CD4-positive, alpha-beta T cell treated with Interleukin-10 for 1 hour (primary cell): ENCODE data around the gene BPHL.
A peak's percentile ranks its signal among the peaks of the same experiment; 100 is the strongest.
"Not testable (repeated sequence)": the region's sequence is repeated elsewhere in the genome, so short reads cannot be mapped to it uniquely, and the experiment has no call there.

ENCODE experiments used
- DNase-seq: peaks from one replicate; pipeline ENCODE4 v3.0.0-alpha.2; 2020

Gene BPHL

GRCh38 chr6:3118353-3119039, at the start of gene BPHL:
BPHL (plus strand) TSS chr6:3118711; CDS start chr6:3118741, 30 bp downstream.
- peak; percentile 99 for DNase-seq

- no peak for DNase-seq
These were observed 46.9 kb upstream of the BPHL start for GRCh38 chr6:3071568-3071967.

- no peak for DNase-seq
These were observed 45.7 kb upstream of the BPHL start for GRCh38 chr6:3072798-3073197.

DNA sequence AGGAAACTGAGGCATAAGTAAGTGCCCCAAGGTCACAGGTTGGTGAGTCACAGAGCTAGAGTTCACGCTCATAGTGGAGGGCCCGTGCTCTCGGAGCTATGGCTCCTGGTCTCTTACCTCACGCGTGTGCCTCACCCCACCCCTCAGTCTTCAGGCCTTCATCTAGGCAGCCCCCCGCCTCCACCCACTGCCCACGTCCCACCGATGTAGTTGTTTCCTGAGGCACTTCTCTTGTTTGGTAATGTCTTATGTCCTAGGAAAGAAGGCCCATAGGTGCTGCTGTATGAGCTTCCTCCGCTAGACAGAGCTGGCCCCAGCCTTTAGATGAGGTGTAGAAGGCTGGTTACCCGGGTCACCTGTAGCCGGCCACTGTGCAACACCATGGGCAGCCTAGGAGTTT, 45.1 kb upstream of the BPHL start:
- DNase-seq, result no peak

- DNase-seq, result no peak
These were observed 42.8 kb upstream of the BPHL start for GRCh38 chr6:3075772-3076113.

DNA sequence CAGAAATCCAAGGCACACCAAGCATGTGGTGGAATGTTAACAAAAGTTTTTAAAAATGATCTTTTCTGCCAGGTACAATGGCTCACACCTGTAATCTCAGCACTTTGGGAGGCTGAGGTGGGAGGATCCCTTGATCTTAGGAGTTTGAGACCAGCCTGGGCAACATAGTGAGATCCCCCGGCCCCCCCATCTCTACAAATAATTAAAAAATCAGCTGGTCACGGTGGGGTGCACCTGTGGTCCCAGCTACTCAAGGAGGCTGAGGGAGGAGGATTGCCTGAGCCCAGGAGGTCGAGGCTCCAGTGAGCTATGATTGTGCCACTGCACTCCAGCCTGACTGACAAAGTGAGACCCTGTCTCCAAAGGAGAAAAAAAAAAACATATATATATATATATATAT, 42.2 kb upstream of the BPHL start:
- DNase-seq, result no peak

DNA sequence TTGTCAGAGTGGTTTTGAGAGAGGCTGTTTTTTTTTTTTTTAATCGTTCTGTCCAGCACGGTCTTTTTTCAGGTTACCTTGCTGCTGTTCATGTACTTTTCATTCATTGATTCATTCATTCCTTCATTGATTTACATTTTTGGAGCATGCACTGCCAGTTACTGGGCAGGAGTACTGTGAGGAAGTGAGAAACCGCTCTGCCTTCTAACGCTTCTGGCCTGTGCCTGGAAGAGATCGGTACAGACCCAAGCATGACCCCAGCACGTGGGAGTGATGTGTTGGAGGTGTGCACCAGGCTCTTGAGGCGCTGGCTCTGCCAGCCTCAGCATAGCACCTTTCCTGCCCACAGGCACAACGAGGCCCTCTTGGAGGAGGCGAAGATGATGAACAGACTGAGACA, 41.1 kb upstream of the BPHL start:
- no peak for DNase-seq

DNA sequence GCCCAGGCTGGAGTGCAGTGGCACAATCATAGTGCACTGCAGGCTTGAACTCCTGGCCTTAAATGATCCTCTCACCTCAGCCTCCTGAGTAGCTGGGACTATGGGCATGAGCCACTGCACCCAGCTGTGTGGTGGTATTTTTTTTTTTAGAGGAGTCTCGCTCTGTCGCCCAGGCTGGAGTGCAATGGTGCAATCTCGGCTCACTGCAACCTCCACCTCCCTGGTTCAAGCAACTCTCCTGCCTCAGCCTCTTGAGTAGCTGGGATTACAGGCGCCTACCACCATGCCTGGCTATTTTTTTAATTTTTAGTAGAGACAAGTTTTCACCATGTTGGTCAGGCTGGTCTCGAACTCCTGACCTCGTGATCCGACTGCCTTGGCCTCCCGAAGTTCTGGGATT, 39.6 kb upstream of the BPHL start:
- not testable (repeated sequence) for DNase-seq

DNA sequence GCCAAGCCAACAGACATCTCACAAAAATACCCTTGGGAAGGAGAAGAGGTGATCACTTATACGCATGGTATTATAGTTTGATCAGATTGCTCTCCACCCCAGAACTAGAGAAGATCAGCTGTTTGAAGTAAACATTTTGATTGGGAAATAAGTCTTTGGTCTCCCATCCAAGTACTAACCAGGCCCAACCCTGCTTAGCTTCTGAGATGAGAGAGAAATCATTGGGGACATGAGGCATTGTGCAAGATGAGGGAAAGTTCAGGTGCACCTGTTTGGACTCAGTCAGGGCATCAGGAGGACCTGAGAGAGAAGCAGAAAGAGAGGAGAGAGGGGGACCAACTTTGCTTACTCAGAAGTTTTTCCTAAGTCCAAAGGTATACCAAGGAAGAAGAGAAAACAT, 38.8 kb upstream of the BPHL start:
- DNase-seq, result no peak

DNA sequence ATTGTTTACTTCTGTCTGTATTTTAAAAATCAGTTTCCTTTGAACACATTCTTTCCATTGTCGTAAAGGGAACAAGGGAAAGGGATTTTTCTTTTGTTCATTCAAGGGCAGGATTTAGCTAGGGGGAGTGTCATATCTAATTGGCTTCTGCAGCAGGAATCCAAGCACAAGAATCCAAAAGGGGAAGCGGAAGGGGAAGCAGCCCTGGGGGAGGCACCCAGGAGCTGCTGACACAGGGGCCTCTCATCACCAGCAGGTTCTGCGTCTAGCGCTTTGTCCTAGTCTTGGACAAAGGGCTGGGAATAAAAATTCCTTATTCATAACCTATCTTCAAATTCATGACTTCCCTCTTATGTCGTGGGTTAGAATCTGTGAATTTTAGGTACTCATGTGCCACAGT, 36.6 kb upstream of the BPHL start:
- no peak for DNase-seq

DNA sequence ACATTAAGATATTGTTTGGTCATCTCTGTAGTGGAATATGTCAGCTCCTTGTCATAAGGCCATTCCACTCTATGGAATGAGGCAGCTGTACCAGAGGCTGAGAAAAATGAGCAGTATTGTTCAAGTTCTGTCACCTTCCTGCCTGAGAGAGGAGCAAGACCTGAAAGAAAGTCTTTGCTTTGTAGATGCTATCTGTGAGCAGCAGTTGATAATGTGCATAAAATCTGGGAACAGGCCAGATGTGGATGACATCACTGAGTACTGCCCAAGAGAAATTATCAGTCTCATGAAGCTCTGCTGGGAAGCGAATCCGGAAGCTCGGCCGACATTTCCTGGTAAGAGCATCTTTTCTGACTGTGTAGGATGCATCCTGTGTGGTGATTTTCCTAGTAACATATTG, 33.4 kb upstream of the BPHL start:
- no peak for DNase-seq

DNA sequence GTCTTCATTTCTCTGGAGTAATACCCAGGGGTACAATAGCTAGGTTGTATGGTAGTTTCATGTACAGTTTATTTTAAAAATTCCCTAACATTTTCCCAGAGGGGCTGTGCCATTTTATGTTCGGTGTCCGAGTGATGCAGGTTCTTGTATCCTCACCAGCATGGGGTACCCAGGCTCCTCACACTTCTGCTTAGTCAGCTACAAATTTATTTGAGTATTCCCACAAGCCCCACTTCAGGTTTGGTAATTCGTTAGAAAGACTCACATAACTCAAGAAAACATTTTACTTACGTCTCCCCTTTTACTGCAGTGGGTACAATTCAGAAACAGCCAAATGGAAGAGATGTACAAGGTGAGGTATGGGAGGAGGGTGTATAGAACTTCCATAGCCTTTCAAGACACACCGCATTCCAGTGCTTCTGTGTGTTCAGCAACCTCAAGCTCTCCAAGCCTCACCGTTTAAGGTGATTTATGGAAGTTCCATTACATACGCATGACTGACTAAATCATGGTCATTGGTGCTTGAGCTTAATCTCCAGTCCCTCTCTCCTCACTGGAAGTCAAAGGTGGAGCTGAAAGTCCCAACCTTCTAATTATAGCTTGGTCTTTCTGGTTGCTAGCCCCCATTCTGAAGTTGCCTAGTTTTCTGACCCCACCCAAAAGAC, 32.1 kb upstream of the BPHL start:
- no peak for DNase-seq

- no peak for DNase-seq
These were observed 30.1 kb upstream of the BPHL start for GRCh38 chr6:3088446-3088845.

DNA sequence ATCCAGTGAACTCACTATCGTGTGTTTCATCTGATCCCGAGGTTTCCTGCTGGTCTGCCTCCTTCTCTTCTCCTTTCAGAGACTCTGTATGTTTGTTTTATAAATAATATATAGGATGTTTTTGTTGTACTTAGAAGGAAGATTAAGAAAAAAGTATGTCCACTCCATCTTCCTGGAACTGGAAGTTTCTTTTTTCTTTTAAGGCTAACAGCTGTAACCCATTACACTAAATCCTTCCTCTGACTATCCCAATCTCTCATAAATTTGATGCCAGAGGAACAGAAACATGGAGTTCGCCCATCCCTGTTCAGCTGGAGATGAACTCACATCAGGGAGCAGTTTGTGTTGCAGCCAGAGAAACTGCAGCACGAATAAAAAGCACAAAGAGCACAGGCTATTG, 29.5 kb upstream of the BPHL start:
- DNase-seq, result no peak

GRCh38 chr6:3090013-3090412, 28.5 kb upstream of the BPHL start:
- DNase-seq, result no peak

- no peak for DNase-seq
These were observed 23.7 kb upstream of the BPHL start for GRCh38 chr6:3094815-3095214.

- no peak for DNase-seq
These were observed 15.6 kb upstream of the BPHL start for GRCh38 chr6:3102875-3103274.

GRCh38 chr6:3108746-3109414, 9.6 kb upstream of the BPHL start:
- no peak for DNase-seq

DNA sequence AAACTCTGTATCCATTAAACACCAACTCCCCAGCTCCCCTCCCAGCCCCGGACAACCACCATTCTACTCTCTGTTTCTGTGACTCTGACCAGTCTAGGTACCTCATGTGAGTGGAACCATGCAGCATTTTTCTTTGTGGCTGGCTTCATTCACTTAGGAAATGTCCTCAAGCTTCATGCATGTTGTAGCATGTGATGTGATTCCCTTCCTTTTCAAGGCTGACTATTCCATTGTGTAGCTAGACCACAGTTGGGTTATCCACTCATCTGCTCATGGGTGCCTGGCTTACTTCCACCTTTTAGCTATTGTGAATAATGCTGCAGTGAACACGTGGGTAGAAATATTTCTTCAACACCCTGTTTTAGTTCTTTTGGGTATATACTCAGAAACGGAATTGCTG, 8.8 kb upstream of the BPHL start:
- DNase-seq, result no peak

- no peak for DNase-seq
These were observed 4.1 kb upstream of the BPHL start for GRCh38 chr6:3114377-3114776.

- DNase-seq, result no peak
These were observed 579 bp upstream of the BPHL start for GRCh38 chr6:3117912-3118352.

GRCh38 chr6:3119040-3119723, 671 bp downstream of the BPHL start:
- DNase-seq, result no peak

GRCh38 chr6:3120765-3121089, 2.2 kb downstream of the BPHL start:
- DNase-seq, result no peak

GRCh38 chr6:3122823-3123182, 4.3 kb downstream of the BPHL start:
- DNase-seq, result no peak
